A549 (cell line): ENCODE results near the gene NDUFB8. TPM values are rescaled to one million over a fixed set of nuclear protein-coding genes. Genes with fewer than 3 reads are reported as not detected.
A peak's percentile ranks its signal among the peaks of the same experiment; 100 is the strongest.

Experiments used
- ATAC-seq, 2 experiments: fragments of 200-7000 bp in 1 of 2; fragments of >200 bp in 1 of 2; cut with Nextera tagmentation in 1 of 2; cut with Tn5 transposase in 1 of 2; 3 replicates each; pipeline versions ENCODE4 v1.8.0 to v1.9.1; 2018 to 2020; ENCODE audit warnings: mild to moderate bottlenecking in 1 of 2, moderate library complexity in 1 of 2
- CTCF ChIA-PET: fragments of 300-600 bp; sonication (Branson Sonifier 250); formaldehyde crosslinking; extraction: SDS; loops from one replicate; lab custom pipeline; 2021; ENCODE audit warnings: antibody characterized with exemption, inconsistent platforms; lab: Yijun Ruan, JAX
- POLR2A ChIA-PET: fragments of 350-600 bp; formaldehyde crosslinking; extraction: SDS; loops from one replicate; lab custom pipeline; 2021; ENCODE audit warnings: antibody characterized with exemption, inconsistent platforms; lab: Yijun Ruan, JAX
- DNase-seq, 2 experiments: peaks; one replicate each; pipeline versions ENCODE4 v3.0.0 to v3.0.0-alpha.2; 2011 to 2016; ENCODE audit warnings: low read depth in 1 of 2, low spot score in 1 of 2
- FAIRE-seq: peaks from 2 replicates; lab custom pipeline; 2011; peaks lifted over from hg19 to GRCh38; lab: Jason Lieb, UNC
- H3K27ac ChIP-seq, 2 experiments: fragments of >200 bp; sonication (Bioruptor Twin); formaldehyde crosslinking; 3 replicates each; pipeline ENCODE4 v1.5.1; 2016 to 2017
- H3K4me1 ChIP-seq: fragments of >200 bp; sonication (Bioruptor Twin); formaldehyde crosslinking; 3 replicates; pipeline ENCODE4 v1.6.1; 2016
- H3K4me2 ChIP-seq: fragments of >200 bp; sonication (Bioruptor Twin); formaldehyde crosslinking; 3 replicates; pipeline ENCODE4 v1.6.1; 2016
- H3K4me3 ChIP-seq: fragments of >200 bp; sonication (Bioruptor Twin); formaldehyde crosslinking; 3 replicates; pipeline ENCODE4 v1.5.1; 2016
- H3K9me3 ChIP-seq: fragments of >200 bp; sonication (Bioruptor Twin); formaldehyde crosslinking; 3 replicates; pipeline ENCODE4 v1.6.1; 2016
- CBX8 ChIP-seq: fragments of 200-600 bp; sonication (generic); IDR thresholded peaks from 2 replicates; pipeline ENCODE4 v1.6.1; 2016
- CEBPB ChIP-seq, 2 experiments: fragments of >200 bp in 1 of 2; sonication (Bioruptor Twin) in 1 of 2; formaldehyde crosslinking in 1 of 2; IDR thresholded peaks; 2 replicates each; pipeline ENCODE4 v1.6.1; 2012 to 2016
- CHD2 ChIP-seq: fragments of 150-350 bp; IDR thresholded peaks from 2 replicates; pipeline ENCODE4 v1.6.1; 2014; ENCODE audit warnings: low read length; ENCODE audit not compliant: partially characterized antibody
- EP300 ChIP-seq, 2 experiments: fragments of >200 bp; sonication (Bioruptor Twin); formaldehyde crosslinking; IDR thresholded peaks; 2 replicates in 1 of 2; 3 replicates in 1 of 2; pipeline ENCODE4 v1.6.1; 2016 to 2017
- ESRRA ChIP-seq: fragments of 150-350 bp; IDR thresholded peaks from 2 replicates; pipeline ENCODE4 v1.6.1; 2014; ENCODE audit warnings: mild to moderate bottlenecking, low read length, borderline replicate concordance
- FOSB ChIP-seq: fragments of 250-450 bp; sonication (Bioruptor Pico); IDR thresholded peaks from 2 replicates; pipeline ENCODE4 v1.5.0; 2020; ENCODE audit warnings: mild to moderate bottlenecking, moderate library complexity
- HDAC2 ChIP-seq: fragments of 200-600 bp; sonication (generic); IDR thresholded peaks from 2 replicates; pipeline ENCODE4 v1.6.1; 2016
- HEYL ChIP-seq: fragments of 250-450 bp; sonication (Bioruptor Pico); IDR thresholded peaks from 2 replicates; pipeline ENCODE4 v1.8.0; 2021; ENCODE audit warnings: mild to moderate bottlenecking, moderate library complexity
- HOXA7 ChIP-seq: fragments of 250-450 bp; sonication (Bioruptor Pico); IDR thresholded peaks from 2 replicates; pipeline ENCODE4 v1.5.0; 2020; ENCODE audit warnings: mild to moderate bottlenecking, moderate library complexity
- HOXB13 ChIP-seq: fragments of 250-450 bp; sonication (Bioruptor Pico); IDR thresholded peaks from 2 replicates; pipeline ENCODE4 v1.5.0; 2020; ENCODE audit warnings: low read depth, mild to moderate bottlenecking, moderate library complexity
- HOXB5 ChIP-seq: fragments of 250-450 bp; sonication (Bioruptor Pico); IDR thresholded peaks from 2 replicates; pipeline ENCODE4 v1.5.0; 2020; ENCODE audit warnings: mild to moderate bottlenecking, moderate library complexity
- JUN ChIP-seq, 2 experiments: fragments of >200 bp; sonication (Bioruptor Twin); formaldehyde crosslinking; IDR thresholded peaks; 2 replicates in 1 of 2; 3 replicates in 1 of 2; pipeline ENCODE4 v1.6.1; 2016 to 2017
- JUNB ChIP-seq: fragments of >200 bp; sonication (Bioruptor Twin); formaldehyde crosslinking; IDR thresholded peaks from 2 replicates; pipeline ENCODE4 v1.6.1; 2016
- KDM1A ChIP-seq: fragments of 200-600 bp; sonication (generic); IDR thresholded peaks from 2 replicates; pipeline ENCODE4 v1.6.1; 2016; ENCODE audit warnings: low read depth, mild to moderate bottlenecking
- NPAS2 ChIP-seq: fragments of 250-450 bp; sonication (Bioruptor Pico); IDR thresholded peaks from 2 replicates; pipeline ENCODE4 v1.8.0; 2022; ENCODE audit warnings: mild to moderate bottlenecking, moderate library complexity, borderline replicate concordance
- PHF8 ChIP-seq: fragments of 200-600 bp; sonication (generic); IDR thresholded peaks from 2 replicates; pipeline ENCODE4 v1.6.1; 2016; ENCODE audit warnings: low read depth, mild to moderate bottlenecking, antibody characterized with exemption, moderate library complexity, borderline replicate concordance
- POLR2A ChIP-seq: IDR thresholded peaks from 2 replicates; pipeline ENCODE4 v1.6.1; 2012; ENCODE audit warnings: mild to moderate bottlenecking, low read length
- RARB ChIP-seq: fragments of 250-450 bp; sonication (Bioruptor Pico); IDR thresholded peaks from 2 replicates; pipeline ENCODE4 v1.8.0; 2021; ENCODE audit warnings: mild to moderate bottlenecking, moderate library complexity
- RCOR1 ChIP-seq: fragments of 150-350 bp; IDR thresholded peaks from 2 replicates; pipeline ENCODE4 v1.6.1; 2014; ENCODE audit warnings: antibody characterized with exemption, low read length, low read depth
- RFX5 ChIP-seq: fragments of 450-650 bp; IDR thresholded peaks from 2 replicates; pipeline ENCODE4 v1.7.1; 2014; ENCODE audit warnings: antibody characterized with exemption, mild to moderate bottlenecking, moderate library complexity
- RNF2 ChIP-seq: fragments of 200-600 bp; sonication (generic); IDR thresholded peaks from 2 replicates; pipeline ENCODE4 v1.6.1; 2016; ENCODE audit warnings: low read depth, mild to moderate bottlenecking, antibody characterized with exemption, moderate library complexity, borderline replicate concordance
- SMC3 ChIP-seq: fragments of >200 bp; sonication (Bioruptor Twin); formaldehyde crosslinking; IDR thresholded peaks from 3 replicates; pipeline ENCODE4 v1.6.1; 2018; ENCODE audit warnings: inconsistent platforms
- TP53 ChIP-seq: fragments of 250-450 bp; sonication (Bioruptor Pico); IDR thresholded peaks from 2 replicates; pipeline ENCODE4 v1.5.0; 2021; ENCODE audit warnings: mild to moderate bottlenecking, moderate library complexity
- ZC3H11A ChIP-seq: fragments of 450-650 bp; IDR thresholded peaks from 2 replicates; pipeline ENCODE4 v1.6.1; 2014; ENCODE audit warnings: antibody characterized with exemption, mild to moderate bottlenecking
- ZFP36 ChIP-seq: fragments of 450-650 bp; IDR thresholded peaks from 2 replicates; pipeline ENCODE4 v1.6.1; 2014; ENCODE audit warnings: borderline replicate concordance; ENCODE audit not compliant: partially characterized antibody
- ZNF302 ChIP-seq: fragments of 250-450 bp; sonication (Bioruptor Pico); IDR thresholded peaks from 2 replicates; pipeline ENCODE4 v1.9.0; 2021; ENCODE audit warnings: inconsistent platforms, mild to moderate bottlenecking, moderate library complexity
- ZSCAN20 ChIP-seq: fragments of 250-450 bp; sonication (Bioruptor Pico); IDR thresholded peaks from 2 replicates; pipeline ENCODE4 v1.8.0; 2022; ENCODE audit warnings: mild to moderate bottlenecking, moderate library complexity
- WGBS: methylation state at CpG from one replicate; pipeline ENCODE4 v1.1.6; 2017; ENCODE audit errors: missing lambda C conversion rate; 5-methylcytosine and 5-hydroxymethylcytosine counted together
- polyA plus RNA-seq, 4 experiments: library from polyadenylated mRNA; depleted of rRNA in 3 of 4; stranded (reverse); fragments of >200 nt; fragmentation: RNase III in 1 of 4; extraction: RNeasy Plus Mini Kit Qiagen cat#74134 plus additional on column Dnase treatment in 1 of 4; gene quantifications; 2 replicates in 3 of 4; 3 replicates in 1 of 4; pipeline ENCODE4 v1.2.3, GENCODE V29; 2011 to 2017
- TF ChIP-seq, protein P1 (sequence below): fragments of 200-600 bp; sonication (generic); IDR thresholded peaks from 2 replicates; pipeline ENCODE4 v1.6.1; 2016; ENCODE audit warnings: antibody characterized with exemption, mild to moderate bottlenecking, moderate library complexity
- TF ChIP-seq, protein P2 (sequence below): IDR thresholded peaks from 2 replicates; pipeline ENCODE4 v1.6.1; 2012; ENCODE audit warnings: low read depth, borderline replicate concordance
- TF ChIP-seq, protein P3 (sequence below): fragments of >200 bp; sonication (Bioruptor Twin); formaldehyde crosslinking; IDR thresholded peaks from 2 replicates; pipeline ENCODE4 v1.6.1; 2016
- TF ChIP-seq, protein P4 (sequence below): fragments of >200 bp; sonication (Bioruptor Twin); formaldehyde crosslinking; IDR thresholded peaks from 3 replicates; pipeline ENCODE4 v1.6.1; 2016
- TF ChIP-seq, protein P5 (sequence below): fragments of 250-450 bp; sonication (Bioruptor Pico); IDR thresholded peaks from 2 replicates; pipeline ENCODE4 v1.5.0; 2021; ENCODE audit warnings: mild to moderate bottlenecking, moderate library complexity, borderline replicate concordance
- TF ChIP-seq, protein P6 (sequence below): fragments of 150-350 bp; IDR thresholded peaks from 2 replicates; pipeline ENCODE4 v1.6.1; 2014; ENCODE audit warnings: low read depth, mild to moderate bottlenecking, low read length

The NDUFB8 gene
- polyA plus RNA-seq, 2 of the 4 experiments (the other 2 are of a cell fraction) = 221 to 333 TPM

GRCh38 chr10:100562008-100562672 is 32.5 kb upstream of the NDUFB8 start:
- ChIA-PET CTCF (interaction anchor here (0.6 to 13.5 kb wide), 46 partner anchors 9 to 365 kb away, joined by 3 to 289 read pairs (median 4); partner anchors contain the start of genes HIF1AN and PAX2), POLR2A (interaction anchor here (1.0 to 2.4 kb wide), 2 partner anchors 181 to 316 kb away, joined by 5 to 13 read pairs; no protein-coding TSS in a partner anchor)
- Histone ChIP-seq H3K4me3 (no peak overlapping the region), H3K4me2 (peak overlapping the region; percentile 70), H3K27ac (peak overlapping the region in 1 of 2 experiments; percentile 63; a peak in 3 of 6 replicates), H3K9me3 (no peaks in the 10 kb centered on the region), H3K4me1 (peaks cover 7% of the 10 kb centered on the region; the same call in 2 of the 3 replicates)
- ATAC-seq = peak; percentile 78 to 90
- peak; percentile 84 to 86 for DNase-seq
- WGBS = 16% methylated on average over 18 of the region's 62 CpGs
- no peak for FAIRE-seq
- no peak for TF ChIP-seq ZSCAN20 (CRISPR knock-in tag)
- TF ChIP-seq, protein P1, sequence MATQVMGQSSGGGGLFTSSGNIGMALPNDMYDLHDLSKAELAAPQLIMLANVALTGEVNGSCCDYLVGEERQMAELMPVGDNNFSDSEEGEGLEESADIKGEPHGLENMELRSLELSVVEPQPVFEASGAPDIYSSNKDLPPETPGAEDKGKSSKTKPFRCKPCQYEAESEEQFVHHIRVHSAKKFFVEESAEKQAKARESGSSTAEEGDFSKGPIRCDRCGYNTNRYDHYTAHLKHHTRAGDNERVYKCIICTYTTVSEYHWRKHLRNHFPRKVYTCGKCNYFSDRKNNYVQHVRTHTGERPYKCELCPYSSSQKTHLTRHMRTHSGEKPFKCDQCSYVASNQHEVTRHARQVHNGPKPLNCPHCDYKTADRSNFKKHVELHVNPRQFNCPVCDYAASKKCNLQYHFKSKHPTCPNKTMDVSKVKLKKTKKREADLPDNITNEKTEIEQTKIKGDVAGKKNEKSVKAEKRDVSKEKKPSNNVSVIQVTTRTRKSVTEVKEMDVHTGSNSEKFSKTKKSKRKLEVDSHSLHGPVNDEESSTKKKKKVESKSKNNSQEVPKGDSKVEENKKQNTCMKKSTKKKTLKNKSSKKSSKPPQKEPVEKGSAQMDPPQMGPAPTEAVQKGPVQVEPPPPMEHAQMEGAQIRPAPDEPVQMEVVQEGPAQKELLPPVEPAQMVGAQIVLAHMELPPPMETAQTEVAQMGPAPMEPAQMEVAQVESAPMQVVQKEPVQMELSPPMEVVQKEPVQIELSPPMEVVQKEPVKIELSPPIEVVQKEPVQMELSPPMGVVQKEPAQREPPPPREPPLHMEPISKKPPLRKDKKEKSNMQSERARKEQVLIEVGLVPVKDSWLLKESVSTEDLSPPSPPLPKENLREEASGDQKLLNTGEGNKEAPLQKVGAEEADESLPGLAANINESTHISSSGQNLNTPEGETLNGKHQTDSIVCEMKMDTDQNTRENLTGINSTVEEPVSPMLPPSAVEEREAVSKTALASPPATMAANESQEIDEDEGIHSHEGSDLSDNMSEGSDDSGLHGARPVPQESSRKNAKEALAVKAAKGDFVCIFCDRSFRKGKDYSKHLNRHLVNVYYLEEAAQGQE = no peak
- TF ChIP-seq, protein P2, sequence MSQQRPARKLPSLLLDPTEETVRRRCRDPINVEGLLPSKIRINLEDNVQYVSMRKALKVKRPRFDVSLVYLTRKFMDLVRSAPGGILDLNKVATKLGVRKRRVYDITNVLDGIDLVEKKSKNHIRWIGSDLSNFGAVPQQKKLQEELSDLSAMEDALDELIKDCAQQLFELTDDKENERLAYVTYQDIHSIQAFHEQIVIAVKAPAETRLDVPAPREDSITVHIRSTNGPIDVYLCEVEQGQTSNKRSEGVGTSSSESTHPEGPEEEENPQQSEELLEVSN = peak; percentile 93
- TF ChIP-seq ZC3H11A = no peak
- no peak for TF ChIP-seq HOXA7
- no peak for TF ChIP-seq JUN (IDR thresholded peaks at IDR 0.05)
- TF ChIP-seq RARB = no peak
- no peak for TF ChIP-seq EP300 (IDR thresholded peaks at IDR 0.05)
- 0 out of 2 replicates have a peak, but pooled peaks have one; percentile 53 for TF ChIP-seq HOXB13
- TF ChIP-seq RFX5 = no peak
- peak; percentile 65; the same call in 1 of the 2 replicates for TF ChIP-seq HOXB5 (CRISPR knock-in tag)
- TF ChIP-seq HEYL (CRISPR knock-in tag) = no peak
- 0 out of 2 replicates have a peak, but pooled peaks have one; percentile 10 for TF ChIP-seq POLR2A
- no peak for TF ChIP-seq RNF2
- TF ChIP-seq NPAS2 (CRISPR knock-in tag) = no peak
- TF ChIP-seq CHD2 = no peak
- TF ChIP-seq, protein P3, sequence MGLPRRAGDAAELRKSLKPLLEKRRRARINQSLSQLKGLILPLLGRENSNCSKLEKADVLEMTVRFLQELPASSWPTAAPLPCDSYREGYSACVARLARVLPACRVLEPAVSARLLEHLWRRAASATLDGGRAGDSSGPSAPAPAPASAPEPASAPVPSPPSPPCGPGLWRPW = no peak
- TF ChIP-seq CEBPB (IDR thresholded peaks at IDR 0.05) = no peak
- TF ChIP-seq, protein P4, sequence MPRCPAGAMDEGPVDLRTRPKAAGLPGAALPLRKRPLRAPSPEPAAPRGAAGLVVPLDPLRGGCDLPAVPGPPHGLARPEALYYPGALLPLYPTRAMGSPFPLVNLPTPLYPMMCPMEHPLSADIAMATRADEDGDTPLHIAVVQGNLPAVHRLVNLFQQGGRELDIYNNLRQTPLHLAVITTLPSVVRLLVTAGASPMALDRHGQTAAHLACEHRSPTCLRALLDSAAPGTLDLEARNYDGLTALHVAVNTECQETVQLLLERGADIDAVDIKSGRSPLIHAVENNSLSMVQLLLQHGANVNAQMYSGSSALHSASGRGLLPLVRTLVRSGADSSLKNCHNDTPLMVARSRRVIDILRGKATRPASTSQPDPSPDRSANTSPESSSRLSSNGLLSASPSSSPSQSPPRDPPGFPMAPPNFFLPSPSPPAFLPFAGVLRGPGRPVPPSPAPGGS = no peak
- TF ChIP-seq FOSB (CRISPR knock-in tag) = no peak
- TF ChIP-seq RCOR1 = no peak
- no peak for TF ChIP-seq HDAC2
- TF ChIP-seq, protein P5, sequence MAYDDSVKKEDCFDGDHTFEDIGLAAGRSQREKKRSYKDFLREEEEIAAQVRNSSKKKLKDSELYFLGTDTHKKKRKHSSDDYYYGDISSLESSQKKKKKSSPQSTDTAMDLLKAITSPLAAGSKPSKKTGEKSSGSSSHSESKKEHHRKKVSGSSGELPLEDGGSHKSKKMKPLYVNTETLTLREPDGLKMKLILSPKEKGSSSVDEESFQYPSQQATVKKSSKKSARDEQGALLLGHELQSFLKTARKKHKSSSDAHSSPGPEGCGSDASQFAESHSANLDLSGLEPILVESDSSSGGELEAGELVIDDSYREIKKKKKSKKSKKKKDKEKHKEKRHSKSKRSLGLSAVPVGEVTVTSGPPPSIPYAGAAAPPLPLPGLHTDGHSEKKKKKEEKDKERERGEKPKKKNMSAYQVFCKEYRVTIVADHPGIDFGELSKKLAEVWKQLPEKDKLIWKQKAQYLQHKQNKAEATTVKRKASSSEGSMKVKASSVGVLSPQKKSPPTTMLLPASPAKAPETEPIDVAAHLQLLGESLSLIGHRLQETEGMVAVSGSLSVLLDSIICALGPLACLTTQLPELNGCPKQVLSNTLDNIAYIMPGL = no peak
- TF ChIP-seq, protein P6, sequence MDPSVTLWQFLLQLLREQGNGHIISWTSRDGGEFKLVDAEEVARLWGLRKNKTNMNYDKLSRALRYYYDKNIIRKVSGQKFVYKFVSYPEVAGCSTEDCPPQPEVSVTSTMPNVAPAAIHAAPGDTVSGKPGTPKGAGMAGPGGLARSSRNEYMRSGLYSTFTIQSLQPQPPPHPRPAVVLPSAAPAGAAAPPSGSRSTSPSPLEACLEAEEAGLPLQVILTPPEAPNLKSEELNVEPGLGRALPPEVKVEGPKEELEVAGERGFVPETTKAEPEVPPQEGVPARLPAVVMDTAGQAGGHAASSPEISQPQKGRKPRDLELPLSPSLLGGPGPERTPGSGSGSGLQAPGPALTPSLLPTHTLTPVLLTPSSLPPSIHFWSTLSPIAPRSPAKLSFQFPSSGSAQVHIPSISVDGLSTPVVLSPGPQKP = no peak
- TF ChIP-seq PHF8 = no peak
- no peak for TF ChIP-seq CBX8
- TF ChIP-seq ZFP36 = no peak
- peak; percentile 96 for TF ChIP-seq SMC3
- TF ChIP-seq JUNB = no peak
- no peak for TF ChIP-seq ESRRA
- TF ChIP-seq TP53 (CRISPR knock-in tag) = no peak
- TF ChIP-seq ZNF302 (CRISPR knock-in tag) = no peak
- no peak for TF ChIP-seq KDM1A
